HUDEP-2 (cell line): Measurements from ENCODE around the gene TARS1.
"Not testable (repeated sequence)": the region's sequence is repeated elsewhere in the genome, so short reads cannot be mapped to it uniquely, and the experiment has no call there.

Experiments used
- DNase-seq, 76 experiments: peaks; one replicate each; lab custom pipeline; 2025; ENCODE audit not compliant: unreplicated experiment in 76 of 76; lab: John Stamatoyannopoulos, UW

TARS1 gene

DNA sequence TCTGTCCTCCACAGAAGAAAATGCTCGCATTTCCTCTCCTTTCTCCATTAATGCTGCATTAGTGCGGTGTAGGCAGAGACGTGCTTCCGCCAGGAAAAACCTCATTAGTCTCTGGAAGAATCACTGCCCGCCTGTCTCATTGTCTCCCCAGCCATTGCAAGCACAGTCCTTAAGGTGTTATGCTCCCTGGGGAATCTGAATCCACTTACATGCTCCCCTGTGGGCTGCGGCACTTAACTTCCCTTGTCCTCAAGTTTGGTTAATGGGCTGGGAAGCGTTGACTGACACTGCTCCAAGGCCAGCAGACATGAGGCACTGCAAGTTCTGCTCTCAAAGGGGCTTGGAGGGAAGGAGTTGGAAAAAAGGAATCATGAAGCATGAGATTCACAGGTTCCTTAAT is 41.6 kb downstream of the TARS1 start:
- no peak for DNase-seq

DNA sequence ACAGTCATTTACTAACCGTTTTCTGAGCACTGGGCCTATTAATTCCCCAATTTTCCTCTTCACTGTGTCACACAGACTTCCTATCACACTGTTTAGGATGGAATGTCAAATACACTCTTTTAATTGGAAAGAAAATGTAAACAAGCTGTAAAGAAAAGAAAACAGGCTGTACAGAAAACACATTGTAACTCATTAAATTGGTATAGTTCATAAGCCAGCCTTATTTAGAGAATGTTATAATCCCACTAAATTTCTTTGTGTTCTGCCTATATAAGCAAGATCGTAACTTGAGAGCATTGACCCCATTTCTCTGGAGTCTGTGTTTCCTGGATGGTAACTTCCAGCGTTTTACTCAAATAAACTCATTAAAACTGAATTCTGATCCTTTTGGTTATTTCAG is 46.5 kb downstream of the TARS1 start:
- DNase-seq = no peak

DNA sequence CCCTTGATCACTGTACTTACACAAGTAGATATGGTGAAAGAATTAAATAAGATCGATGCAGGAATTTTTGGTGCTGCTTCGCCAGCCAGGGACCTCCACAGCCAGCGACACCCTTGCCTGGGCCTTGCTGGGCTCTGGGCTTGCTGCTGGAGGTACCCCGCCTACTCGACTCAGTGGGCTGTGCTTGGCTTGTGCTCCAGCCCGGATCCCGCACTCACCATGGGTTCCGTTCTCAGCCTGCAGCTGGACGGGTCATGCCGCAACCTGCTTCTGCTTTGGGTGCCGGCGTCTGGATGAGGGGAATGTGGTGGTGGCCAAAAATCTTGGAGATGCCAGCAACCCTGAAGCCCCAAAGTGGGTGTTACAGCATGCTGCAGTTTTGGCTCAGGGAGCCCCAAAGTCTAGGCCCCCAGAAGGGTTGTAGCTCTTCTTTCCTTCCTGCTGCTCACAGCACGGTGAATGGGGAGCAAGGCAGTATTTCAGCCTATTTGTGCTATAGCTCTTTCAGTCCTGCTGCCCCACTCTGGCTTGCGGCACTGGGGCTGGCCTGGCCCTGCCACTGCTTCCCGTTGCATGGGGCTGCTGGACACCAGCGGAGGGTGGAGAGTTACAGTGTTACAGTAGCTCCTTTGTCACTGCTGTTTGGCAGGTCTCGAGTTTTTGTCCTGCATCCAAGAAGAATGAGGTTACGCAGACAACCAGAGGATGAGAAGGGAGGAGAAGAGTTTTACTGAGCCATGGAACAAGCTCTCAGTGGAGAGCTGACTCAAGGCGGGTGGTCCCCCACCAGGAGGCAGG is 48.0 kb downstream of the TARS1 start:
- no peak for DNase-seq

DNA sequence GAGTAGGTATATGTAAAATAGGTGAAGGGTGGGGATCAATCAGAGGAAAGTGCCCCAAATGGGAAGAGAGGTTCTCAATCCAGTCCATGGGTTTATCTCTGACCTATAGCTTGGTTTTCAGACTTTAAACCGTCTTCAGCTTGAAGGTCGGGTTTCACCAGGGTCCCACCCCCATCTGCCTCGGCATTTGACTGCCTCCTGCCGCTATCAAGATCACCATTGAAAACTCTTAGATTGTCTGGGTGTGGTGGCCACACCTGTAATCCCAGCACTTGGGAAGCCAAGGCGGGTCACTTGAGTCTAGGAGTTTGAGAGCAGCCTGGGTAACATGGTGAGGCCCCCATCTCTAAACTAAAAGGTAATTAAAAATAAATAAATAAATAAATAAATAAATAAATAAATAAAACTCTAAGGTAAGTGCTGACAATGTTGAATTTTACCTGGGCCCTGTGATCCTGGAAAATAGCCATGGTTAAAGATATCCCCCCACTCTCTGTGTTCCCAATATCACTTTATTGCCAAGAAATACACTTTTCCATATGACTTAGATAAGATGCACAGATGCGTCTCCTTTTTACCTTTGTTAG is 48.8 kb downstream of the TARS1 start:
- no peak for DNase-seq

DNA sequence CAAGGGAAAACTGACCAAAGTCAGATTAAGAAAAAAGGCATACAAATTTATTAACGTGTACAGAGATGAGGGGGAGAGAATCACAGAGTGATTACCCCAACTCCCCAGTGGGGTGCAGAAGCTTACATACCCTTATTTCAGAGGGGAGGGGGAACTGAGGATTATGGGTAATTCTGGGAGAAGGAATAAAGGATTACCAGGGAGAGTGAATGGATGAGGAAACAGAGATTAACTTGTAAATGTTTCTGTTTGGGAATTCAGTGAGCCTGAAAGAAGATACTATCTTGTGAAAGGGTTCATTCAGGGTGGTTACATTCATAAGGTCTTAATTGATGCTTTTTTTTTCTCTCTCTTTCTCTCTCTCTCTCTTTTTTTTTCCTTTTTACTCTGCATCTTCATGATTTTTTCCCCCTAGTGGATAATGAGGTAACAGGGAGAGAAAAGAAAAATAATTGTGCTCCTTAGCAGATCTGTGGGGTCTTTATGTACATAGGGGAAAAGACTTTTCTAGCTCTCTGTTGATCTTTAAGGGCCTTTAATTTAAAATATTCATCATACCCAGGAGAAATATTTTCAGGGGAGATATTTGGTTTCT is 49.4 kb downstream of the TARS1 start:
- DNase-seq = no peak

DNA sequence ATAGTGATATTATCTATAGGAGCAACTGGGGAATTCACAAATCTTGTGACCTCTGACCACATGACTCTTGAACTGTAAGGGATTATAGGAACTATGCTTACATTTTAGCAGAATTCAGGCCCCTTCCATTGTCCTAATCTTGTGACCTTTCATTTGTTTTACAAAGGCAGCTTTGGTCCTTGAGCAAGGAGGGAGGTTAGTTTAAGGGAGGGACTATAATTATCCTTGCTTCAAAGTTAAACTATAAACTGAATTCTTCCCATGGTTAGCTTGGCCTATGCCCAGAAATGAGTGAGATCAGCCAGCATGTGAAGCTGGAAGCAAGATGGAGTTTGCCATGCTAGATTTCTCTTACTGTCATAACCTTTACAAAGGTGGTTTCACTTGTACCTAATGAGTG is 51.2 kb downstream of the TARS1 start:
- DNase-seq = no peak

DNA sequence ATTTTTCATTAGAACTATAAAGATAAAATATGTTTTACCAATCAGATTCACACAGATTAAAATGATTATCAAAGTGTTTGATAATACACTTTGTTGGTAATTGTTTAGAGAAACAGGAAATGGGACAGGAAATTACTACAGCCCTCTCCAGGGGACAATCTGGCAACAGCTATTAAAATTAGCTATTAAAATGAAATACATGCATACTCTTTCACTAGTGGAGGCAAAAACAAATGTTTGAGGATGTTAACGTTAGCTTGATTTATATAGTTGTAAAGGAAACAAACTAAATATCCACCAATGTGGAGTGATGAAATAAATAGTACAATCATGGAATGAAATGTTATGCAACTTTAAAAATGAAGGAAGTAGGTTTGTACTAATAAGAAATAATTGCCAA is 53.7 kb downstream of the TARS1 start:
- no peak for DNase-seq

DNA sequence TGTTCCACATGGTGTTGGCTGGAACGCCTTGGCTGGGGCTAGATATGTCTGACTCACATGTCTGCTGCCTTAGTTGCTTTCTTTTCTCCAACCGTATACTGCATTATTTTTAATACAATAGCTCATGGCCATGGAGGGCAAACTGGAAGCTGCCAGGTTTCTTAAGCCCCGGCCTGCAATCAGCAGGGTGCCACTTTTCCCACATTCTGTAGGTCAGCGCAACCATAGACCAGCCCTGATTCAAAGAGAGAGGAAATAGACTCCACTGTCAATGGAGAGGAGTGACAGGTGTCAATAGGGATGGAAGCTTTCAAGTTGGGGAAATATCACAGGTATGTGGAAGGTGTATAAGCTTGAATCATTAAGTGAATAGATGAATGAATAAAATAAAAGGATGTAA is 60.5 kb downstream of the TARS1 start:
- no peak for DNase-seq

DNA sequence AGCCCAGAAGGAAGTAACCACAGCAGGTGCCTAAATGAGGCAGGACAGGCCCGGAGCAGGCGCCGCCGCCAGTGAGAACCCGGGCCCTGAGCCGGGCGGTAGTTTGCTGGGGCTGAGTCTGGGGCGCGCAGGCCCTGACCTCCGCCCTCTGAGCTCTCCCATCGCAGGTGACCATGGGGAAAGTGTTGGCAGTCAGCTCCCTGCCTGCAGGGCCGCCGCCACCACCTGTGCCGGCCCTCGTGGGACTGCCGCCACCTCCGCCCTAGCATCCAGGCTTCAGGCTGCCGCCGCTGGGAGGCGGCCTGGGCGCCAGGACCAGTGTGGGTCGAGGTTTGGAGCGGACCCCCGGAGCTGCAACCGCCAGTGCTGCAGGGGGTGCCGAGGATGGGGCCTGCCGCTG is 61.1 kb downstream of the TARS1 start:
- no peak for DNase-seq

DNA sequence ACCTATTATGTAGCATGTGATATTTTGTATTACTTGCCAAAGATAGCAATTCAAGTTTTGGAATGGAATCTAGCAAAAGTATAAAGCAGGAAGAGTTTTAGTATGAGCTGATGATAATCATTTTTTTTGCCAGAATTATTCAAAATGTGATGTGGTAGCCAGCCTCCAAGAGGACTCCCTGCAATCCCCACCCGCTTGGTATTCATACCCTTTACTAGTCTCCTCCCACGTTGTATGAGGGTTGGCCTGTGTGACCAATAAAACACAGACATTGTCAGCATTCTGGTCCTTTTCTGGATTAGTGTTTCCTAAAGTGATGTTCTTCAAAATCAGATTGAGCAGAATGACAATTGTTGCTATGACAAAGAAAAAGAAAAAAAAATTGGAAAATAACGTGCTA is 63.8 kb downstream of the TARS1 start:
- no peak for DNase-seq

DNA sequence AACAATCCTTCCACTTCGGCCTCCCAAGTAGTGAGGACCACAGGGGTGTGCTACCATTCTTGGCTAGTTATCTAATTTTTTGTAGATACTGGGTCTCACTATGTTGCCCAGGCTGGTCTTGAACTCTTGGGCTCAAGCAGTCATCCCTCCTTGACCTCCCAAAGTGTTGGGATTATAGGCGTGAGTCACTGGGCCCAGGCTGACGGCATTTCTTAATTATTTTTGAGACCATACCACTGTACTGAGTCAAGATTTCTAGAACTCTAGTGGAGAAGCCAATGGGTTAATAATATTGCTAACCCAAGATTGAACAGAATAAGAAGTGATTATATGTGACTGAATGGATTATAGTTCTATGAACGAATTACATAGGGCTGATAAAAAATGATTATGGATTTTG is 66.7 kb downstream of the TARS1 start:
- DNase-seq = no peak

DNA sequence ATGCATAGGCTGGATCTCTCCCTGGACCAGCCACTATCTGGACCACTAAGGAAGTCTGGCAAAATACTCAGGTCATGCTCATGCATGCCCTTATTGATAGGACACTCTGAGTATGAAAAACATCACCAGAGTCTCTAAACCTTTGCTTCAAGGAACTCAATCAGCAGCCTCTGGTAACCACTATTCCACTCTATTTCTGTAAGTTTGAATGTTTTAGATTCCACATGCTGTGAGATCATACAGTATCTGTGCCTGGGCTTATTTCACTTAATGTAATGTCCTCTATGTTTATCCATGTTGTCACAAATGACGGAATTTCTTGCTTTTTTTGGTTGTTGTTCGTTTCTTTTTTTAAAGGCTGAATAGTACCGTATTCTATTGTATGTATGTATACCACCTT is 68.3 kb downstream of the TARS1 start:
- no peak for DNase-seq

DNA sequence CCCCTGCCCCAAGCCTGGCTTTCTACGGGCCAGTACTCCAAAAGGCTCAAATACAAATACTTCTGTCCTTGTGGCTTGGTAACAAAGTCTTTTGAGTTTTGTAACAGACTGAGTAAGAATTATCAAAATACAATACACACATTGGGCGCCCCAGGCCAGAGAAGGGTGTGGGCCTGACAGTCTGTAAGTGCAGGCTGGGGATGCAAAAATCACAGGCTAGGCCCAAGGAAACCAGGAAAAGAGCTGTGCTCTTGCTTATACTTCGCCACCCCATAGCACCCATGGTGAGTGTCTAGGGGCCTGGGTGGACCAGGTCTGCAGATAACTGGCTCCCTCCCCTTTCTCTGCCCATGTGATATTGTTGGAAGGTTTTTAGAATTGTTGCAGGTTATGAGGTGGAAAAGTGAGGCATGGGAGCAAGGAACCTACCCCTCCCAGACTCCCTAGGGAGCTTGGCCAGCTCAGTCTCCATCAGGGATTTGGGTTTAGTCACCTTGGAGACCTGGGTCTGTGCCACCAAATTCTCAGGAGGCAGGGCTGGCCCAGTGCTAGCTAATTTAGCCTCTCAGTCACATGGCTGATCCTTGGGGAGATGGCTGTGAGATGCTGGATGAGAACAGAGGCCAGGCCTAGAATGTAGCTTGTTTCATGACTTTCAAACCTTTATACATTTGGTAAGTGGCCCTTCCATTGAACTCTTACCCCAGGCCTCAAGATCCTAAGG is 72.9 kb downstream of the TARS1 start:
- no peak for DNase-seq

DNA sequence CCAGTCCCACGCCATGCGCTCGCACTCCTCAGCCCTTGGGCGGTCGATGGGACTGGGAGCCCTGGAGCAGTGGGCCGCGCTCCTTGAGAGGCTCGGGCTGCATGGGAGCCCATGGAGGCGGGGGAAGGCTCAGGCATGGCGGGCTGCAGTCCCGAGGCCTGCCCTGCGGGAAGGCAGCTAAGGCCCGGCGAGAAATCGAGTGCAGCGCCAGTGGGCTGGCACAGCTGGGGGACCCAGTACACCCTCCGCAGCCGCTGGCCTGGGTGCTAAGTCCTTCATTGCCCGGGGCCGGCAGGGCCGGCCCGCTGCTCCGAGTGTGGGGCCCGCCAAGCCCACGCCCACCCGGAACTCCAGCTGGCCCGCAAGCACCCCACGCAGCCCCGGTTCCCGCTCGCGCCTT is 74.6 kb downstream of the TARS1 start:
- DNase-seq = not testable (repeated sequence)

DNA sequence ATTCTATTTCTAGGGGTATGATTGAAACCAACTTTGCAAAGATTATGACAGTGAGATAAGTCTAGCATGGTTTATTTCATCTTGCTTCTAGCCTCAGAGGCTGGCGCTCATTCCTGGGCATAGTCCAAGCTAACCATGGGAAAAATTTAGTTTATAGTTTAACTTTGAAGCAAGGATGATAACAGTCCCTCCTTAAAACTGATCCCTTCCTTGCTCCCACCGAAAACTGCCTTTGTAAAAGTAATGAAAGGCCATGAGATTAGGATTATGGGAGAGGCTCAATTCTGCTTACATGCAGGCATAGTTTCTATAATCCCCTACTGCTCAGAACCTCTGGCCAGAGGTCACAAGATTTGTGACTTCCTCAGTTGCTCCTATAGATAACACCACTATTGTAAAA is 75.7 kb downstream of the TARS1 start:
- no peak for DNase-seq
